ENCODE measurements around the gene GAS2L3. TPM values are rescaled to one million over a fixed set of nuclear protein-coding genes. Genes with fewer than 3 reads are reported as not detected.

Gene GAS2L3
- total and polyA plus RNA-seq, 2 of the 13 experiments (the other 11 are each of a cell fraction or from before 2014, with no cell fraction given): 7.0 to 20.8 TPM

DNA sequence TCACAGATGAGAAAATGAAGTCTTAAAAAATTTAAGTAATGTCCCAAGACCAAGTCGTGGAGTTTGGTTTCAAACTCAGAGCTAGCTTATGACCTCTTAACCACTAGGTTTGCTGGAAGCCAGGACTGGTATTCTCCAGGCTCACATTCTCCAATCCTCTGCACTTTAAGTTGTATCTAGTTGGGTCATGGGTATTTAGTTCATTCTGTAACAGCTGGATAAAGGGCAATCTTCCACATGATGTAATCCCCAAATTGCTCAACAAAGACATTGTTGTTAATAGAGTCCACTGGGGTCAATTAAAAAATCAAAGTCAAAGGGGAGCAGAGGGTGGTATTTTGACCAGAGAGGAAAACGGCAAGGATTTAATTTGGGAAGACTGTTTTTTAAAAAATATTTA is 17.8 kb upstream of the GAS2L3 start (continued):
- TF ChIP-seq PRPF4 (IDR thresholded peaks at IDR 0.05; ENCODE audit: low read depth, low read length, poor library complexity, severe bottlenecking): no peak
- TF ChIP-seq, protein P1, sequence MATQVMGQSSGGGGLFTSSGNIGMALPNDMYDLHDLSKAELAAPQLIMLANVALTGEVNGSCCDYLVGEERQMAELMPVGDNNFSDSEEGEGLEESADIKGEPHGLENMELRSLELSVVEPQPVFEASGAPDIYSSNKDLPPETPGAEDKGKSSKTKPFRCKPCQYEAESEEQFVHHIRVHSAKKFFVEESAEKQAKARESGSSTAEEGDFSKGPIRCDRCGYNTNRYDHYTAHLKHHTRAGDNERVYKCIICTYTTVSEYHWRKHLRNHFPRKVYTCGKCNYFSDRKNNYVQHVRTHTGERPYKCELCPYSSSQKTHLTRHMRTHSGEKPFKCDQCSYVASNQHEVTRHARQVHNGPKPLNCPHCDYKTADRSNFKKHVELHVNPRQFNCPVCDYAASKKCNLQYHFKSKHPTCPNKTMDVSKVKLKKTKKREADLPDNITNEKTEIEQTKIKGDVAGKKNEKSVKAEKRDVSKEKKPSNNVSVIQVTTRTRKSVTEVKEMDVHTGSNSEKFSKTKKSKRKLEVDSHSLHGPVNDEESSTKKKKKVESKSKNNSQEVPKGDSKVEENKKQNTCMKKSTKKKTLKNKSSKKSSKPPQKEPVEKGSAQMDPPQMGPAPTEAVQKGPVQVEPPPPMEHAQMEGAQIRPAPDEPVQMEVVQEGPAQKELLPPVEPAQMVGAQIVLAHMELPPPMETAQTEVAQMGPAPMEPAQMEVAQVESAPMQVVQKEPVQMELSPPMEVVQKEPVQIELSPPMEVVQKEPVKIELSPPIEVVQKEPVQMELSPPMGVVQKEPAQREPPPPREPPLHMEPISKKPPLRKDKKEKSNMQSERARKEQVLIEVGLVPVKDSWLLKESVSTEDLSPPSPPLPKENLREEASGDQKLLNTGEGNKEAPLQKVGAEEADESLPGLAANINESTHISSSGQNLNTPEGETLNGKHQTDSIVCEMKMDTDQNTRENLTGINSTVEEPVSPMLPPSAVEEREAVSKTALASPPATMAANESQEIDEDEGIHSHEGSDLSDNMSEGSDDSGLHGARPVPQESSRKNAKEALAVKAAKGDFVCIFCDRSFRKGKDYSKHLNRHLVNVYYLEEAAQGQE (IDR thresholded peaks at IDR 0.05; ENCODE audit: borderline replicate concordance in 1 of 2, low read depth in 1 of 2, low read length in 2 of 2): no peak
- TF ChIP-seq NFE2L2 (IDR thresholded peaks at IDR 0.05; ENCODE audit: low read length): no peak
- TF ChIP-seq SOX13 (IDR thresholded peaks at IDR 0.05): no peak; the same call in 1 of the 2 replicates
- TF ChIP-seq SOX13 (CRISPR knock-in tag; conservative IDR thresholded peaks at IDR 0.05 in 1 of 2, IDR thresholded peaks at IDR 0.05 in 1 of 2): peak in 1 of 2 experiments; percentile 71; a peak in 2 of 4 replicates
- TF ChIP-seq ZNF850 (CRISPR knock-in tag; conservative IDR thresholded peaks at IDR 0.05): no peak
- TF ChIP-seq, protein P2, sequence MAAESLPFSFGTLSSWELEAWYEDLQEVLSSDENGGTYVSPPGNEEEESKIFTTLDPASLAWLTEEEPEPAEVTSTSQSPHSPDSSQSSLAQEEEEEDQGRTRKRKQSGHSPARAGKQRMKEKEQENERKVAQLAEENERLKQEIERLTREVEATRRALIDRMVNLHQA (CRISPR knock-in tag; IDR thresholded peaks at IDR 0.05): no peak
- peak; percentile 52; the same call in 1 of the 2 replicates for TF ChIP-seq ATF7 (IDR thresholded peaks at IDR 0.05)
- TF ChIP-seq ATF7 (CRISPR knock-in tag; IDR thresholded peaks at IDR 0.05): no peak
- peak; percentile 24; the same call in 1 of the 2 replicates for TF ChIP-seq ZMYM4 (CRISPR knock-in tag; IDR thresholded peaks at IDR 0.05)
- TF ChIP-seq RBM22 (optimal IDR thresholded peaks at IDR 0.05; ENCODE audit: low read length): no peak
- no peak for TF ChIP-seq ZNF33B (CRISPR knock-in tag; IDR thresholded peaks at IDR 0.05)
- TF ChIP-seq BRCA1 (CRISPR knock-in tag; IDR thresholded peaks at IDR 0.05): no peak
- TF ChIP-seq MTA3 (CRISPR knock-in tag; IDR thresholded peaks at IDR 0.05): no peak
- no peak for TF ChIP-seq CREB1 (IDR thresholded peaks at IDR 0.05)
- TF ChIP-seq CREB1 (CRISPR knock-in tag; IDR thresholded peaks at IDR 0.05): 0 out of 2 replicates have a peak, but pooled peaks have one; percentile 12
- TF ChIP-seq HDAC1 (CRISPR knock-in tag; IDR thresholded peaks at IDR 0.05): no peak
- TF ChIP-seq, protein P3, sequence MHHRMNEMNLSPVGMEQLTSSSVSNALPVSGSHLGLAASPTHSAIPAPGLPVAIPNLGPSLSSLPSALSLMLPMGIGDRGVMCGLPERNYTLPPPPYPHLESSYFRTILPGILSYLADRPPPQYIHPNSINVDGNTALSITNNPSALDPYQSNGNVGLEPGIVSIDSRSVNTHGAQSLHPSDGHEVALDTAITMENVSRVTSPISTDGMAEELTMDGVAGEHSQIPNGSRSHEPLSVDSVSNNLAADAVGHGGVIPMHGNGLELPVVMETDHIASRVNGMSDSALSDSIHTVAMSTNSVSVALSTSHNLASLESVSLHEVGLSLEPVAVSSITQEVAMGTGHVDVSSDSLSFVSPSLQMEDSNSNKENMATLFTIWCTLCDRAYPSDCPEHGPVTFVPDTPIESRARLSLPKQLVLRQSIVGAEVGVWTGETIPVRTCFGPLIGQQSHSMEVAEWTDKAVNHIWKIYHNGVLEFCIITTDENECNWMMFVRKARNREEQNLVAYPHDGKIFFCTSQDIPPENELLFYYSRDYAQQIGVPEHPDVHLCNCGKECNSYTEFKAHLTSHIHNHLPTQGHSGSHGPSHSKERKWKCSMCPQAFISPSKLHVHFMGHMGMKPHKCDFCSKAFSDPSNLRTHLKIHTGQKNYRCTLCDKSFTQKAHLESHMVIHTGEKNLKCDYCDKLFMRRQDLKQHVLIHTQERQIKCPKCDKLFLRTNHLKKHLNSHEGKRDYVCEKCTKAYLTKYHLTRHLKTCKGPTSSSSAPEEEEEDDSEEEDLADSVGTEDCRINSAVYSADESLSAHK (CRISPR knock-in tag; IDR thresholded peaks at IDR 0.05; ENCODE audit: borderline replicate concordance): no peak
- peak; percentile 88 for TF ChIP-seq CEBPG (CRISPR knock-in tag; IDR thresholded peaks at IDR 0.05)
- no peak for TF ChIP-seq ZNF264 (CRISPR knock-in tag; IDR thresholded peaks at IDR 0.05)
- TF ChIP-seq, protein P4, sequence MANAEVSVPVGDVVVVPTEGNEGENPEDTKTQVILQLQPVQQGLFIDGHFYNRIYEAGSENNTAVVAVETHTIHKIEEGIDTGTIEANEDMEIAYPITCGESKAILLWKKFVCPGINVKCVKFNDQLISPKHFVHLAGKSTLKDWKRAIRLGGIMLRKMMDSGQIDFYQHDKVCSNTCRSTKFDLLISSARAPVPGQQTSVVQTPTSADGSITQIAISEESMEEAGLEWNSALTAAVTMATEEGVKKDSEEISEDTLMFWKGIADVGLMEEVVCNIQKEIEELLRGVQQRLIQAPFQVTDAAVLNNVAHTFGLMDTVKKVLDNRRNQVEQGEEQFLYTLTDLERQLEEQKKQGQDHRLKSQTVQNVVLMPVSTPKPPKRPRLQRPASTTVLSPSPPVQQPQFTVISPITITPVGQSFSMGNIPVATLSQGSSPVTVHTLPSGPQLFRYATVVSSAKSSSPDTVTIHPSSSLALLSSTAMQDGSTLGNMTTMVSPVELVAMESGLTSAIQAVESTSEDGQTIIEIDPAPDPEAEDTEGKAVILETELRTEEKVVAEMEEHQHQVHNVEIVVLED (CRISPR knock-in tag; IDR thresholded peaks at IDR 0.05; ENCODE audit: borderline replicate concordance): no peak
- TF ChIP-seq THAP11 (CRISPR knock-in tag; IDR thresholded peaks at IDR 0.05): 0 out of 2 replicates have a peak, but pooled peaks have one; percentile 22
- no peak for TF ChIP-seq PAX8 (CRISPR knock-in tag; IDR thresholded peaks at IDR 0.05; ENCODE audit: borderline replicate concordance)
- no peak for TF ChIP-seq ZNF232 (CRISPR knock-in tag; IDR thresholded peaks at IDR 0.05; ENCODE audit: borderline replicate concordance)
- TF ChIP-seq POGZ (CRISPR knock-in tag; IDR thresholded peaks at IDR 0.05): peak; percentile 60
- TF ChIP-seq ZNF891 (CRISPR knock-in tag; IDR thresholded peaks at IDR 0.05): no peak
